HL-60 (cell line): ENCODE measurements around the gene TSPAN13.

Source experiments
- GABPA ChIP-seq: IDR thresholded peaks from 2 replicates; pipeline ENCODE4 v1.6.1; 2012; ENCODE audit warnings: low read depth
- POLR2AphosphoS5 ChIP-seq: IDR thresholded peaks from 2 replicates; pipeline ENCODE4 v1.6.1; 2012; ENCODE audit warnings: low read depth
- TF ChIP-seq, protein P1 (sequence below): IDR thresholded peaks from one replicate; pipeline ENCODE4 v1.5.1; 2011; ENCODE audit warnings: low read length, control low read depth, inconsistent platforms; ENCODE audit not compliant: insufficient read depth

DNA sequence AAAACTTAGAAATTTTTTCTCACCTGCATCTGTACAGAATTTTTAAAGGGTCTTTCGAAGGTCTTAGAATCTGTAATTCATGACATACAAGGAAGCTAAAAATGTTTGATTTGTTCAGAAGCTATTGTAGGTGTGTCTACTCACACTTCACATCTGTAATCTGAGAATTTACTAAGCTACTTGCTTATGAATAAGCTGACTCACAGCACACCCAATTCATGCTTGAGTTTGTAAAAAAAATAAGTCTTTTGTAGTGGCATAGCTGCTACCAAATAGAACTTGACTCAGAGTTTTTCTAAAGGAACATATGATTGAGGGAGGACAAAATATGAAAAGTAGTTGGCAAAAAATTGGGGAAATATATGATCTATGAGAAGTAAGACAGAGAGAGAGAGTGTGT lies 64.0 kb downstream of the TSPAN13 start:
- TF ChIP-seq GABPA (no peak), POLR2AphosphoS5 (no peak)
- TF ChIP-seq, protein P1, sequence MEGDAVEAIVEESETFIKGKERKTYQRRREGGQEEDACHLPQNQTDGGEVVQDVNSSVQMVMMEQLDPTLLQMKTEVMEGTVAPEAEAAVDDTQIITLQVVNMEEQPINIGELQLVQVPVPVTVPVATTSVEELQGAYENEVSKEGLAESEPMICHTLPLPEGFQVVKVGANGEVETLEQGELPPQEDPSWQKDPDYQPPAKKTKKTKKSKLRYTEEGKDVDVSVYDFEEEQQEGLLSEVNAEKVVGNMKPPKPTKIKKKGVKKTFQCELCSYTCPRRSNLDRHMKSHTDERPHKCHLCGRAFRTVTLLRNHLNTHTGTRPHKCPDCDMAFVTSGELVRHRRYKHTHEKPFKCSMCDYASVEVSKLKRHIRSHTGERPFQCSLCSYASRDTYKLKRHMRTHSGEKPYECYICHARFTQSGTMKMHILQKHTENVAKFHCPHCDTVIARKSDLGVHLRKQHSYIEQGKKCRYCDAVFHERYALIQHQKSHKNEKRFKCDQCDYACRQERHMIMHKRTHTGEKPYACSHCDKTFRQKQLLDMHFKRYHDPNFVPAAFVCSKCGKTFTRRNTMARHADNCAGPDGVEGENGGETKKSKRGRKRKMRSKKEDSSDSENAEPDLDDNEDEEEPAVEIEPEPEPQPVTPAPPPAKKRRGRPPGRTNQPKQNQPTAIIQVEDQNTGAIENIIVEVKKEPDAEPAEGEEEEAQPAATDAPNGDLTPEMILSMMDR, result no peak
